WERI-Rb-1 (cell line): Measurements from ENCODE around the gene KNDC1.

ENCODE experiments used
- DNase-seq: peaks from one replicate; pipeline ENCODE4 v3.0.0-alpha.2; 2020
- H3K27ac ChIP-seq: fragments of 250-450 bp; sonication (Bioruptor Pico); 2 replicates; pipeline ENCODE4 v1.5.1; 2020; ENCODE audit warnings: mild to moderate bottlenecking, moderate library complexity
- H3K27me3 ChIP-seq: fragments of 250-450 bp; sonication (Bioruptor Pico); 2 replicates; pipeline ENCODE4 v1.5.1; 2021; ENCODE audit warnings: mild to moderate bottlenecking, low read depth, moderate library complexity; ENCODE audit not compliant: insufficient read depth, severe bottlenecking
- H3K36me3 ChIP-seq: fragments of 250-450 bp; sonication (Bioruptor Pico); 2 replicates; pipeline ENCODE4 v1.5.1; 2020; ENCODE audit warnings: mild to moderate bottlenecking, moderate library complexity
- H3K4me3 ChIP-seq: 2 replicates; pipeline ENCODE4 v1.5.1; 2011; ENCODE audit warnings: low read depth, mild to moderate bottlenecking, control low read depth, low read length
- H3K9me3 ChIP-seq: fragments of 250-450 bp; sonication (Bioruptor Pico); 2 replicates; pipeline ENCODE4 v1.5.1; 2021; ENCODE audit warnings: mild to moderate bottlenecking, moderate library complexity; ENCODE audit not compliant: severe bottlenecking
- CTCF ChIP-seq: IDR thresholded peaks from 2 replicates; pipeline ENCODE4 v1.5.1; 2011; ENCODE audit warnings: low read depth, mild to moderate bottlenecking, control low read depth, inconsistent platforms, low read length

The KNDC1 gene

DNA sequence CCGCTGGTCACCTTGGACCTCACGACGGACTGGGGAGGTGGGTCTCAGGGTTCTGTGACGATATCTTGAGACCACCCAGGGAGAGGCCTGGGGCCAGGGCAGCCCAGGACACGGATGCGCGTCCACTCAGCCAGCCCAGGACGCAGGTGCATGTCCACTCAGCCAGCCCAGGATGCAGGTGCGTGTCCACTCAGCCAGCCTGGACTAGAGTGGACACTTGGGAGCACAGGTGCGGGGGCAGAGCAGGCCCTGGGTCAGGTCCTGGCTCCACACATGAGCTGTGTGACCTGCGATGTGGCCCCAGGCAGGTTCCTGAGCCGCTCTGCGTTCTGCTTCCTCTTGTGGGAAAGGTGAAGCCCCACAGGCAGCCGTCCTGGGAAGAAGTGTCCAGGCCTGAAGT, 22.2 kb downstream of the KNDC1 start:
- Histone ChIP-seq H3K9me3 (peaks cover 2% of the 10 kb centered on the region), H3K27me3 (no peaks in the 10 kb centered on the region), H3K27ac (no peak overlapping the region), H3K36me3 (no peaks in the 10 kb centered on the region), H3K4me3 (no peak overlapping the region)
- no peak for TF ChIP-seq CTCF
- no peak for DNase-seq

GRCh38 chr10:133182791-133183645, 23.0 kb downstream of the KNDC1 start:
- H3K9me3 ChIP-seq: no peaks in the 10 kb centered on the region
- no peak overlapping the region for H3K4me3 ChIP-seq
- no peak for DNase-seq
- H3K27me3 ChIP-seq: no peaks in the 10 kb centered on the region
- no peaks in the 10 kb centered on the region for H3K36me3 ChIP-seq
- no peak for TF ChIP-seq CTCF
- no peak overlapping the region for H3K27ac ChIP-seq

DNA sequence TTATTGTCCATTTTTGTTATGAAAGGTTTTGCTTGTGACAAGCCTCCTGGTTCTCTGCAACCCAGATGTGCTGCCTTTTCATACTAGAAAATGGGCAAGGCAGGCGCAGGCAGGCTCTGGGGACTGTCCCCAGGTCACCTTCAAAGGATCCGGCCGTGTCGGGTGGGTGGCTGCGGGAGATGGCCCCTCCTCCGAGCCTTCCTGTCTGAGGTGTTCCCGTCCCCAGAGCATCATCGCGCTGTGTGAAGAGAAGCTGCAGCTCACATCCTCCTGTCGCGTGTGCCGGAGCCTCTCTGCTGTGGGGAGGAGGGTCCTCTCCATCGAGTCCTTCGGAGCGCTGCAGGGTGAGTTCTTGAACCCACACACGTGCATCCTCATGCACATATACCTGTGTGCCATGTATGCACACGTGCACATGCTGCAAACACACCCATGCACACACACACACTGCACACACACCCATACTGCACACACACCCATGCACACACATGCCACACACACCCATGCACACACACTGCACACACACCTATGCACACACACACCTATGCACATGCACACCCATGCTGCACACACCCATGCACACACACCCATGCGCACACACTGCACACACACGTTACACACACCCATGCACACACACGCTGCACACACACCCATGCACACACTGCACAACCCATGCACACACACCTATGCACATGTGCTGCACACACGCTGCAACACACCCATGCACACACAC, 23.8 kb downstream of the KNDC1 start:
- Histone ChIP-seq H3K27ac (no peak overlapping the region), H3K27me3 (no peaks in the 10 kb centered on the region), H3K4me3 (no peak overlapping the region), H3K36me3 (no peaks in the 10 kb centered on the region), H3K9me3 (no peaks in the 10 kb centered on the region)
- TF ChIP-seq CTCF: no peak
- DNase-seq: no peak

DNA sequence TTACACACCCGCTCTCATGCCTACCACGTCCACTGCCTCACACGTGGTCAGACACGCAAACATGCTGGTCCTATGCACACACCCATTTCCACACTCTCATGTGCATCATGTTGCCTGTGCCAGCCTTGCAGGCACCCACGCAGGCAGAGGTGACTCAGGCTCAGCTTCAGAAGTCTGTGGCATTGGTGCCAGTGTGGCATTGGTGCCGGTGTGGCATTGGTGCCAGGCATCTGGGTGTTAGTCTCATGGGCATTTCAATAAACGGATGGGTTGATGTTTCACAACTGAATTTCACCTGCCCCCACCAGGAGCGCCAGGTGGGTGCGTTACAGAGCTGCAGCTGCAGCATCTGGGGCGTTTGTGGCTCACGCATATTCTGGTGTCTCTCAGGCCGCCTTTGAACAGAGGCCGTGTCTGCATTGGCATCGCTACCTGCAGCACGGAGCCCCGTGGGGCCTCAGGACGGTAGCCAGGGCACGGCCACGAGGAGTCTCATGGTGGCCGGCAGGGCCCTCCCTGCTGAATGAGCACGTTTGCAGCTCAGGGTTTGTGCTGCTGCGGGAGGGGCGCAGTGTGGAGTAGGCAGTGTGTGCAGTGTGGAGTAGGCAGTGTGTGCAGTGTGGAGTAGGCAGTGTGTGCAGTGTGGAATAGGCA, 24.7 kb downstream of the KNDC1 start:
- Histone ChIP-seq H3K27me3 (no peaks in the 10 kb centered on the region), H3K9me3 (no peaks in the 10 kb centered on the region), H3K27ac (no peak overlapping the region), H3K36me3 (no peaks in the 10 kb centered on the region), H3K4me3 (no peak overlapping the region)
- no peak for TF ChIP-seq CTCF
- DNase-seq: no peak

DNA sequence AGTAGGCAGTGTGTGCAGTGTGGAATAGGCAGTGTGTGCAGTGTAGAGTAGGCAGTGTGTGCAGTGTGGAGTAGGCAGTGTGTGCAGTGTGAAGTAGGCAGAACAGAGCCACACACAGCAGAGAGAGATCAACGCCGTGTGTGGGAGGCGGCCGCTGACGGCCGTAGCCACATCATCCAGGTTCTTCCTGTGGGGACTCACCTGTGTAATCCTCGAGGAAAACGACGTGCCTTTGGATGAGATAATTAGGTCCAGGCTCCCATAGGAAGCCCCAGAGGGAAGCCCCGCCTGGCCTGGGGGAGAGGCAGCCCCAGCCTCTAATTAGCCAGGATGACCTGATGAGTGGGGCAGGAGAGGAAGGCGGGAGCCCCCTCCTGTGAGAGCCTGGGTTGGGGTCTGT, 25.4 kb downstream of the KNDC1 start:
- Histone ChIP-seq H3K36me3 (no peaks in the 10 kb centered on the region), H3K27me3 (no peaks in the 10 kb centered on the region), H3K27ac (no peak overlapping the region), H3K9me3 (no peaks in the 10 kb centered on the region), H3K4me3 (no peak overlapping the region)
- no peak for DNase-seq
- TF ChIP-seq CTCF: no peak
